ENCODE results near the gene ECT2.
"Not testable (repeated sequence)": the region's sequence is repeated elsewhere in the genome, so short reads cannot be mapped to it uniquely, and the experiment has no call there.

Gene ECT2

GRCh38 chr3:172739462-172739861 is 11.1 kb upstream of the ECT2 start:
- DNase-seq, result no peak

- no peak for DNase-seq
These were observed 4.1 kb upstream of the ECT2 start for GRCh38 chr3:172746475-172746874.

- DNase-seq, result no peak
These were observed 1.1 kb upstream of the ECT2 start for GRCh38 chr3:172749230-172749965.

GRCh38 chr3:172750069-172750367 is 508 bp upstream of the ECT2 start:
- no peak for DNase-seq

GRCh38 chr3:172751175-172751704 is 714 bp downstream of the ECT2 start:
- peak; percentile 64 for DNase-seq

GRCh38 chr3:172752651-172753050 is 2.1 kb downstream of the ECT2 start:
- no peak for DNase-seq

GRCh38 chr3:172753125-172753524 is 2.6 kb downstream of the ECT2 start:
- DNase-seq, result no peak

- not testable (repeated sequence) for DNase-seq
These were observed 9.9 kb downstream of the ECT2 start for GRCh38 chr3:172760416-172760815.

- DNase-seq, result no peak
These were observed 15.7 kb downstream of the ECT2 start for GRCh38 chr3:172766241-172766640.

- no peak for DNase-seq
These were observed 16.3 kb downstream of the ECT2 start for GRCh38 chr3:172766718-172767405.

GRCh38 chr3:172770382-172770781 is 19.9 kb downstream of the ECT2 start:
- no peak for DNase-seq

- no peak for DNase-seq
These were observed 21.1 kb downstream of the ECT2 start for GRCh38 chr3:172771672-172772071.

- no peak for DNase-seq
These were observed 25.7 kb downstream of the ECT2 start for GRCh38 chr3:172776049-172776717.

- no peak for DNase-seq
These were observed 27.4 kb downstream of the ECT2 start for GRCh38 chr3:172777901-172778300.

GRCh38 chr3:172782235-172782634 is 31.7 kb downstream of the ECT2 start:
- no peak for DNase-seq

- DNase-seq, result no peak
These were observed 35.5 kb downstream of the ECT2 start for GRCh38 chr3:172786036-172786435.

- no peak for DNase-seq
These were observed 36.5 kb downstream of the ECT2 start for GRCh38 chr3:172787019-172787418.

GRCh38 chr3:172787746-172788145 is 37.2 kb downstream of the ECT2 start:
- no peak for DNase-seq

GRCh38 chr3:172799246-172799645 is 48.7 kb downstream of the ECT2 start:
- peak; percentile 15 for DNase-seq

GRCh38 chr3:172800156-172800555 is 49.6 kb downstream of the ECT2 start:
- no peak for DNase-seq

- no peak for DNase-seq
These were observed 53.0 kb downstream of the ECT2 start for GRCh38 chr3:172803489-172803888.

- DNase-seq, result no peak
These were observed 53.8 kb downstream of the ECT2 start for GRCh38 chr3:172804323-172804722.

- DNase-seq, result peak; percentile 7
These were observed 58.5 kb downstream of the ECT2 start for GRCh38 chr3:172808969-172809546.

- no peak for DNase-seq
These were observed 60.6 kb downstream of the ECT2 start for GRCh38 chr3:172811099-172811498.

Measured in GF-D8 (cell line).